Measurements from ENCODE around the gene LSM7.

LSM7 gene

GRCh38 chr19:2333027-2333806 lies 4.8 kb upstream of the LSM7 start:
- DNase-seq (ENCODE audit: extremely low spot score), result no peak
- POLR2A ChIA-PET, result no interaction called here
- no peak for TF ChIP-seq FOXM1 (IDR thresholded peaks at IDR 0.05; ENCODE audit: borderline replicate concordance)
- no peak for TF ChIP-seq PKNOX1 (IDR thresholded peaks at IDR 0.05)
- no peak for TF ChIP-seq HDGF (IDR thresholded peaks at IDR 0.05; ENCODE audit: borderline replicate concordance)
- TF ChIP-seq L3MBTL2 (conservative IDR thresholded peaks at IDR 0.05), result no peak
- TF ChIP-seq ELF4 (IDR thresholded peaks at IDR 0.05), result no peak
- TF ChIP-seq BHLHE40 (IDR thresholded peaks at IDR 0.05; ENCODE audit: borderline replicate concordance), result no peak
- no peak for TF ChIP-seq TARDBP (IDR thresholded peaks at IDR 0.05)
- no peak for TF ChIP-seq CTBP1 (IDR thresholded peaks at IDR 0.05; ENCODE audit: borderline replicate concordance)
- CTCF ChIA-PET, result no interaction called here

- TF ChIP-seq PKNOX1 (IDR thresholded peaks at IDR 0.05) (no peak), HDGF (IDR thresholded peaks at IDR 0.05; ENCODE audit: borderline replicate concordance) (no peak), ZNF384 (IDR thresholded peaks at IDR 0.05) (no peak), TARDBP (IDR thresholded peaks at IDR 0.05) (no peak), SUZ12 (IDR thresholded peaks at IDR 0.05) (no peak), LEF1 (IDR thresholded peaks at IDR 0.05; ENCODE audit: borderline replicate concordance) (no peak), ELF4 (IDR thresholded peaks at IDR 0.05) (no peak), CTBP1 (IDR thresholded peaks at IDR 0.05; ENCODE audit: borderline replicate concordance) (no peak), FOXA1 (IDR thresholded peaks at IDR 0.05) (no peak), NFRKB (IDR thresholded peaks at IDR 0.05) (no peak), L3MBTL2 (conservative IDR thresholded peaks at IDR 0.05) (no peak), ARNT (IDR thresholded peaks at IDR 0.05) (no peak), BHLHE40 (IDR thresholded peaks at IDR 0.05; ENCODE audit: borderline replicate concordance) (no peak), FOXM1 (IDR thresholded peaks at IDR 0.05; ENCODE audit: borderline replicate concordance) (no peak), FOXK2 (IDR thresholded peaks at IDR 0.05) (no peak), SP1 (IDR thresholded peaks at IDR 0.05) (no peak)
- no peak for DNase-seq (ENCODE audit: extremely low spot score)
- POLR2A ChIA-PET, result no interaction called here
- CTCF ChIA-PET, result no interaction called here
Measured at GRCh38 chr19:2332341-2333026, 4.1 kb upstream of the LSM7 start.

- DNase-seq (ENCODE audit: extremely low spot score), result no peak
- ChIA-PET CTCF (no interaction called here), POLR2A (no interaction called here)
- no peak for TF ChIP-seq SP1 (IDR thresholded peaks at IDR 0.05)
- TF ChIP-seq SUZ12 (IDR thresholded peaks at IDR 0.05), result no peak
- no peak for TF ChIP-seq PKNOX1 (IDR thresholded peaks at IDR 0.05)
- no peak for TF ChIP-seq FOXM1 (IDR thresholded peaks at IDR 0.05; ENCODE audit: borderline replicate concordance)
- no peak for TF ChIP-seq BHLHE40 (IDR thresholded peaks at IDR 0.05; ENCODE audit: borderline replicate concordance)
- TF ChIP-seq CTBP1 (IDR thresholded peaks at IDR 0.05; ENCODE audit: borderline replicate concordance), result no peak
- no peak for TF ChIP-seq HDGF (IDR thresholded peaks at IDR 0.05; ENCODE audit: borderline replicate concordance)
- TF ChIP-seq FOXK2 (IDR thresholded peaks at IDR 0.05), result no peak
- TF ChIP-seq FOXA1 (IDR thresholded peaks at IDR 0.05), result no peak
- TF ChIP-seq NFRKB (IDR thresholded peaks at IDR 0.05), result no peak
- no peak for TF ChIP-seq TARDBP (IDR thresholded peaks at IDR 0.05)
- no peak for TF ChIP-seq ELF4 (IDR thresholded peaks at IDR 0.05)
Measured at GRCh38 chr19:2331601-2332246, 3.3 kb upstream of the LSM7 start.

- TF ChIP-seq SP1 (IDR thresholded peaks at IDR 0.05), result no peak
- CTCF ChIA-PET, result interaction anchor here (0.6 kb wide), 1 partner anchor 950 kb away, joined by 3 read pairs; no protein-coding TSS in a partner anchor
- DNase-seq (ENCODE audit: extremely low spot score), result no peak
- POLR2A ChIA-PET, result no interaction called here
Measured at GRCh38 chr19:2330632-2331284, 2.4 kb upstream of the LSM7 start.

GRCh38 chr19:2330255-2330631 lies 1.9 kb upstream of the LSM7 start:
- DNase-seq (ENCODE audit: extremely low spot score), result no peak
- ChIA-PET CTCF (interaction anchor here (0.6 kb wide), 1 partner anchor 950 kb away, joined by 3 read pairs; no protein-coding TSS in a partner anchor), POLR2A (no interaction called here)
- TF ChIP-seq HDGF (IDR thresholded peaks at IDR 0.05; ENCODE audit: borderline replicate concordance) (no peak), FOXM1 (IDR thresholded peaks at IDR 0.05; ENCODE audit: borderline replicate concordance) (no peak), PKNOX1 (IDR thresholded peaks at IDR 0.05) (no peak), SP1 (IDR thresholded peaks at IDR 0.05) (no peak), ELF4 (IDR thresholded peaks at IDR 0.05) (no peak), ZNF384 (IDR thresholded peaks at IDR 0.05) (0 out of 2 replicates have a peak, but pooled peaks have one; percentile 2)

All from HEK293T (cell line).